ENCODE measurements around the gene HEYL.

DNA sequence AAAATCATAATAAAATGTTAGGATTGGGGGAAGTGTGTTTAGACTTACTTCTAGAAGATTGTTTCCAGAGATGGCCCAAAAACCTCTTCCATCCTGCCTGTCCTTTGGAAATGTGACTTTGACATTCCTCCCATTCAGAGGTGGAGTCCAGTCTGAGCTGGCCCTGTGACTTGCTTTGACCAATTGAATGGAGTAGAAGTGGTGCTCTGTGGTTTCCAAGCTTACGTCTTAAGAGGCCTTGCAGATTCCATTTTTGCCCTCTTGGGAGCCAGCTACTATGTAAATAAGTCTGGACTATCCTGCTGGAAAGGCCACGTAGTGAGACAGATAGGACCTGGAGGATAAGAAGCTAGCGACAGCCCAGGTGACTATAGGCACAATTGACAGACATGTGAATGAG is 33.8 kb upstream of the HEYL start:
- TF ChIP-seq POLR2A (IDR thresholded peaks at IDR 0.05), result no peak
- TF ChIP-seq, protein P1, sequence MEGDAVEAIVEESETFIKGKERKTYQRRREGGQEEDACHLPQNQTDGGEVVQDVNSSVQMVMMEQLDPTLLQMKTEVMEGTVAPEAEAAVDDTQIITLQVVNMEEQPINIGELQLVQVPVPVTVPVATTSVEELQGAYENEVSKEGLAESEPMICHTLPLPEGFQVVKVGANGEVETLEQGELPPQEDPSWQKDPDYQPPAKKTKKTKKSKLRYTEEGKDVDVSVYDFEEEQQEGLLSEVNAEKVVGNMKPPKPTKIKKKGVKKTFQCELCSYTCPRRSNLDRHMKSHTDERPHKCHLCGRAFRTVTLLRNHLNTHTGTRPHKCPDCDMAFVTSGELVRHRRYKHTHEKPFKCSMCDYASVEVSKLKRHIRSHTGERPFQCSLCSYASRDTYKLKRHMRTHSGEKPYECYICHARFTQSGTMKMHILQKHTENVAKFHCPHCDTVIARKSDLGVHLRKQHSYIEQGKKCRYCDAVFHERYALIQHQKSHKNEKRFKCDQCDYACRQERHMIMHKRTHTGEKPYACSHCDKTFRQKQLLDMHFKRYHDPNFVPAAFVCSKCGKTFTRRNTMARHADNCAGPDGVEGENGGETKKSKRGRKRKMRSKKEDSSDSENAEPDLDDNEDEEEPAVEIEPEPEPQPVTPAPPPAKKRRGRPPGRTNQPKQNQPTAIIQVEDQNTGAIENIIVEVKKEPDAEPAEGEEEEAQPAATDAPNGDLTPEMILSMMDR (IDR thresholded peaks at IDR 0.05), result no peak

Measured in upper lobe of left lung (tissue), 4 donors.